ENCODE data around the gene SLC12A3.

GRCh38 chr16:56930486-56931270, 65.7 kb downstream of the SLC12A3 start:
- TF ChIP-seq, protein P1, sequence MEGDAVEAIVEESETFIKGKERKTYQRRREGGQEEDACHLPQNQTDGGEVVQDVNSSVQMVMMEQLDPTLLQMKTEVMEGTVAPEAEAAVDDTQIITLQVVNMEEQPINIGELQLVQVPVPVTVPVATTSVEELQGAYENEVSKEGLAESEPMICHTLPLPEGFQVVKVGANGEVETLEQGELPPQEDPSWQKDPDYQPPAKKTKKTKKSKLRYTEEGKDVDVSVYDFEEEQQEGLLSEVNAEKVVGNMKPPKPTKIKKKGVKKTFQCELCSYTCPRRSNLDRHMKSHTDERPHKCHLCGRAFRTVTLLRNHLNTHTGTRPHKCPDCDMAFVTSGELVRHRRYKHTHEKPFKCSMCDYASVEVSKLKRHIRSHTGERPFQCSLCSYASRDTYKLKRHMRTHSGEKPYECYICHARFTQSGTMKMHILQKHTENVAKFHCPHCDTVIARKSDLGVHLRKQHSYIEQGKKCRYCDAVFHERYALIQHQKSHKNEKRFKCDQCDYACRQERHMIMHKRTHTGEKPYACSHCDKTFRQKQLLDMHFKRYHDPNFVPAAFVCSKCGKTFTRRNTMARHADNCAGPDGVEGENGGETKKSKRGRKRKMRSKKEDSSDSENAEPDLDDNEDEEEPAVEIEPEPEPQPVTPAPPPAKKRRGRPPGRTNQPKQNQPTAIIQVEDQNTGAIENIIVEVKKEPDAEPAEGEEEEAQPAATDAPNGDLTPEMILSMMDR (IDR thresholded peaks at IDR 0.05; ENCODE audit: borderline replicate concordance, extremely low read depth, low read length, poor library complexity, severe bottlenecking): no peak
- no peak for TF ChIP-seq EZH2 (IDR thresholded peaks at IDR 0.05; ENCODE audit: borderline replicate concordance, low read depth, low read length, severe bottlenecking)
